HepG2 (cell line): ENCODE measurements around the gene TMEM63C. TPM values are rescaled to one million over a fixed set of nuclear protein-coding genes. Genes with fewer than 3 reads are reported as not detected.

Experiments used
- ATAC-seq: fragments of 200-7000 bp; cut with Tn5 transposase; 3 replicates; pipeline ENCODE4 v1.9.1; 2020; ENCODE audit warnings: mild to moderate bottlenecking, moderate library complexity
- BruUV-seq: library from RNA; stranded (reverse); fragments of 400-500 nt; replicated peaks from 2 replicates; lab custom pipeline; 2021; lab: Mats Ljungman, UMichigan
- CTCF ChIA-PET: fragments of 300-600 bp; formaldehyde crosslinking; extraction: SDS; loops from one replicate; lab custom pipeline; 2021; ENCODE audit warnings: low total read pairs, inconsistent platforms, low intra/inter-chr PET ratio; lab: Yijun Ruan, JAX
- POLR2A ChIA-PET: fragments of 350-600 bp; sonication (Branson Sonifier 250); formaldehyde crosslinking; loops from one replicate; lab custom pipeline; 2020; ENCODE audit warnings: antibody characterized with exemption, inconsistent platforms; lab: Yijun Ruan, JAX
- DNase-seq: peaks from one replicate; pipeline ENCODE4 v3.0.0-alpha.2; 2015; ENCODE audit warnings: low spot score
- FAIRE-seq: peaks from 3 replicates; lab custom pipeline; 2011; peaks lifted over from hg19 to GRCh38; lab: Jason Lieb, UNC
- H2AFZ ChIP-seq: one replicate; pipeline ENCODE4 v1.6.1; 2011; ENCODE audit warnings: low read length, inconsistent platforms
- H3K27ac ChIP-seq: fragments of 300-600 bp; 3 replicates; pipeline ENCODE4 v1.8.0; 2011; ENCODE audit warnings: mixed run types, mild to moderate bottlenecking, mixed read lengths, low read length, inconsistent platforms; ENCODE audit not compliant: insufficient read depth; ENCODE audit errors: extremely low read length
- H3K27me3 ChIP-seq, 2 experiments: fragments of 200-600 bp in 1 of 2; 2 replicates in 1 of 2; 3 replicates in 1 of 2; pipeline versions ENCODE4 v1.6.0 to v1.8.0; 2011; ENCODE audit warnings: low read length in 2 of 2, mild to moderate bottlenecking in 2 of 2, moderate library complexity in 2 of 2, inconsistent platforms in 1 of 2; ENCODE audit not compliant: insufficient read depth in 2 of 2, control insufficient read depth in 1 of 2
- H3K36me3 ChIP-seq, 2 experiments: fragments of 200-600 bp in 1 of 2; replicated peaks in 1 of 2; 2 replicates in 1 of 2; 3 replicates in 1 of 2; pipeline versions ENCODE4 v1.5.1 to v1.8.0; 2011; ENCODE audit warnings: low read length in 2 of 2, inconsistent platforms in 1 of 2; ENCODE audit not compliant: insufficient read depth in 2 of 2, control insufficient read depth in 1 of 2
- H3K4me1 ChIP-seq: 2 replicates; pipeline ENCODE4 v1.5.1; 2012; ENCODE audit warnings: low read length, inconsistent platforms; ENCODE audit not compliant: insufficient read depth
- H3K4me2 ChIP-seq: 2 replicates; pipeline ENCODE4 v1.6.0; 2011; ENCODE audit warnings: low read depth, low read length, inconsistent platforms
- H3K4me3 ChIP-seq, 3 experiments: fragments of 200-600 bp in 1 of 3; sonication (generic), shearing (Covaris generic) in 1 of 3; replicated peaks in 1 of 3; 2 replicates each; pipeline ENCODE4 v1.5.1; 2011 to 2016; ENCODE audit warnings: low read length in 3 of 3, inconsistent platforms in 2 of 3, low read depth in 2 of 3, mild to moderate bottlenecking in 2 of 3, control low read depth in 1 of 3, mixed read lengths in 1 of 3; ENCODE audit not compliant: insufficient read depth in 1 of 3
- H3K79me2 ChIP-seq: one replicate; pipeline ENCODE4 v1.6.1; 2011; ENCODE audit warnings: low read length, inconsistent platforms; ENCODE audit not compliant: insufficient read depth
- H3K9ac ChIP-seq: 2 replicates; pipeline ENCODE4 v1.6.0; 2011; ENCODE audit warnings: mild to moderate bottlenecking, low read depth, low read length, inconsistent platforms; ENCODE audit not compliant: insufficient read depth
- H3K9me3 ChIP-seq: 2 replicates; pipeline ENCODE4 v1.5.1; 2012; ENCODE audit warnings: mild to moderate bottlenecking, low read length
- H4K20me1 ChIP-seq: 2 replicates; pipeline ENCODE4 v1.6.0; 2011; ENCODE audit warnings: inconsistent platforms, mild to moderate bottlenecking, low read length, moderate library complexity; ENCODE audit not compliant: insufficient read depth
- AGO2 ChIP-seq: fragments of 200-400 bp; formaldehyde crosslinking; optimal IDR thresholded peaks from 2 replicates; pipeline ENCODE3; 2017; ENCODE audit warnings: mild to moderate bottlenecking, low read depth, low read length, moderate library complexity
- AKAP8 ChIP-seq: sonication (generic); formaldehyde crosslinking; IDR thresholded peaks from 2 replicates; pipeline ENCODE4 v1.5.1; 2020; ENCODE audit warnings: mild to moderate bottlenecking, missing genetic modification reagents
- NFE2L2 ChIP-seq: fragments of 150-350 bp; IDR thresholded peaks from 2 replicates; pipeline ENCODE4 v1.6.1; 2014; ENCODE audit warnings: low read length
- SP4 ChIP-seq: sonication (generic); formaldehyde crosslinking; IDR thresholded peaks from 2 replicates; pipeline ENCODE4 v1.8.1; 2023; ENCODE audit warnings: mild to moderate bottlenecking, missing genetic modification reagents
- ZBTB39 ChIP-seq: sonication (generic); formaldehyde crosslinking; IDR thresholded peaks from 2 replicates; pipeline ENCODE4 v1.5.0; 2020; ENCODE audit warnings: missing genetic modification reagents
- ZSCAN31 ChIP-seq: sonication (generic); formaldehyde crosslinking; IDR thresholded peaks from 2 replicates; pipeline ENCODE4 v1.5.0; 2020; ENCODE audit warnings: low read depth, mild to moderate bottlenecking, missing genetic modification reagents
- WGBS: methylation state at CpG from one replicate; pipeline ENCODE4 v1.1.6; 2017; ENCODE audit warnings: low lambda C conversion rate; 5-methylcytosine and 5-hydroxymethylcytosine counted together
- in situ Hi-C: cut with HindIII; loops from 2 replicates; pipeline ENCODE4 v1.10.0; 2017; ENCODE audit warnings: low pct_unique_long_range_greater_than_20kb; ENCODE audit not compliant: extremely low pct_ligation_motif_present
- intact Hi-C: fragments of 100-400 bp; cut with micrococcal nuclease; formaldehyde crosslinking; loops from one replicate; pipeline ENCODE4 v1.10.0; 2022; ENCODE audit not compliant: unreplicated experiment
- polyA plus RNA-seq, 8 experiments: library from polyadenylated mRNA; depleted of rRNA in 3 of 8; stranded (reverse) in 7 of 8; unstranded in 1 of 8; fragments of >200 nt; fragmentation: Illumina TruSeq in 4 of 8; extraction: Trizol in 4 of 8; gene quantifications; 2 replicates each; pipeline versions ENCODE4 v1.2.1 to v1.2.3, GENCODE V29; 2011 to 2016; ENCODE audit warnings: low read depth in 4 of 8, missing spikeins in 1 of 8, mixed read lengths in 1 of 8; ENCODE audit not compliant: insufficient read depth in 1 of 8
- total RNA-seq, 5 experiments: library from RNA; depleted of rRNA; stranded (reverse); fragments of >200 nt; fragmentation: Illumina TruSeq; extraction: Trizol; gene quantifications; 2 replicates each; pipeline ENCODE4 v1.2.3, GENCODE V29; 2016; ENCODE audit warnings: low read depth in 1 of 5
- TF ChIP-seq, protein P1 (sequence below): sonication (generic); formaldehyde crosslinking; IDR thresholded peaks from 2 replicates; pipeline ENCODE4 v1.4.0; 2020; ENCODE audit warnings: missing genetic modification reagents, borderline replicate concordance
- TF ChIP-seq, protein P2 (sequence below): IDR thresholded peaks from 2 replicates; pipeline ENCODE4 v1.6.1; 2016; ENCODE audit warnings: low read depth

TMEM63C gene
- total and polyA plus RNA-seq, 2 of the 13 experiments (the other 11 are each of a cell fraction or from before 2014, with no cell fraction given): 0.17 to 0.27 TPM

GRCh38 chr14:77236814-77237213 is 55.2 kb downstream of the TMEM63C start (continued):
- TF ChIP-seq, protein P1, sequence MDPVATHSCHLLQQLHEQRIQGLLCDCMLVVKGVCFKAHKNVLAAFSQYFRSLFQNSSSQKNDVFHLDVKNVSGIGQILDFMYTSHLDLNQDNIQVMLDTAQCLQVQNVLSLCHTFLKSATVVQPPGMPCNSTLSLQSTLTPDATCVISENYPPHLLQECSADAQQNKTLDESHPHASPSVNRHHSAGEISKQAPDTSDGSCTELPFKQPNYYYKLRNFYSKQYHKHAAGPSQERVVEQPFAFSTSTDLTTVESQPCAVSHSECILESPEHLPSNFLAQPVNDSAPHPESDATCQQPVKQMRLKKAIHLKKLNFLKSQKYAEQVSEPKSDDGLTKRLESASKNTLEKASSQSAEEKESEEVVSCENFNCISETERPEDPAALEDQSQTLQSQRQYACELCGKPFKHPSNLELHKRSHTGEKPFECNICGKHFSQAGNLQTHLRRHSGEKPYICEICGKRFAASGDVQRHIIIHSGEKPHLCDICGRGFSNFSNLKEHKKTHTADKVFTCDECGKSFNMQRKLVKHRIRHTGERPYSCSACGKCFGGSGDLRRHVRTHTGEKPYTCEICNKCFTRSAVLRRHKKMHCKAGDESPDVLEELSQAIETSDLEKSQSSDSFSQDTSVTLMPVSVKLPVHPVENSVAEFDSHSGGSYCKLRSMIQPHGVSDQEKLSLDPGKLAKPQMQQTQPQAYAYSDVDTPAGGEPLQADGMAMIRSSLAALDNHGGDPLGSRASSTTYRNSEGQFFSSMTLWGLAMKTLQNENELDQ (CRISPR knock-in tag): no peak
- TF ChIP-seq, all 625 proteins: peak for 0

GRCh38 chr14:77238356-77238755 is 56.8 kb downstream of the TMEM63C start:
- POLR2A ChIA-PET: no interaction called here
- TF ChIP-seq SP4 (CRISPR knock-in tag) (no peak), NFE2L2 (no peak), ZBTB39 (CRISPR knock-in tag) (no peak), ZSCAN31 (CRISPR knock-in tag) (no peak), AKAP8 (CRISPR knock-in tag) (no peak), AGO2 (no peak)
- TF ChIP-seq, protein P2, sequence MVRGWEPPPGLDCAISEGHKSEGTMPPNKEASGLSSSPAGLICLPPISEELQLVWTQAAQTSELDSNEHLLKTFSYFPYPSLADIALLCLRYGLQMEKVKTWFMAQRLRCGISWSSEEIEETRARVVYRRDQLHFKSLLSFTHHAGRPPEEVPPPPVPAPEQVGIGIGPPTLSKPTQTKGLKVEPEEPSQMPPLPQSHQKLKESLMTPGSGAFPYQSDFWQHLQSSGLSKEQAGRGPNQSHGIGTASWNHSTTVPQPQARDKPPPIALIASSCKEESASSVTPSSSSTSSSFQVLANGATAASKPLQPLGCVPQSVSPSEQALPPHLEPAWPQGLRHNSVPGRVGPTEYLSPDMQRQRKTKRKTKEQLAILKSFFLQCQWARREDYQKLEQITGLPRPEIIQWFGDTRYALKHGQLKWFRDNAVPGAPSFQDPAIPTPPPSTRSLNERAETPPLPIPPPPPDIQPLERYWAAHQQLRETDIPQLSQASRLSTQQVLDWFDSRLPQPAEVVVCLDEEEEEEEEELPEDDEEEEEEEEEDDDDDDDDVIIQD: no peak
- in situ Hi-C loops: no loop called here

More at GRCh38 chr14:77238356-77238755, 56.8 kb downstream of the TMEM63C start:
- CTCF ChIA-PET: no interaction called here
- Histone ChIP-seq H3K27me3 (0 out of 5 replicates have a peak, but pooled peaks cover 0 to 3% of the 10 kb centered on the region in 2 experiments), H3K4me3 (no peak overlapping the region), H3K9me3 (no peaks in the 10 kb centered on the region), H3K79me2 (no peaks in the 10 kb centered on the region), H3K9ac (no peak overlapping the region), H3K36me3 (no peaks in the 10 kb centered on the region), H3K27ac (no peak overlapping the region), H3K4me2 (no peak overlapping the region), H4K20me1 (no peaks in the 10 kb centered on the region), H3K4me1 (no peaks in the 10 kb centered on the region), H2AFZ (no peak overlapping the region)
- ATAC-seq (no peak), DNase-seq (no peak), FAIRE-seq (no peak)
- no TSS peak for BruUV-seq
- WGBS: 31% methylated on average over 3 of the region's 3 CpGs
- intact Hi-C loops: no loop called here
